WTC11 (cell line): Measurements from ENCODE around the gene GRIP2. TPM values are rescaled to one million over a fixed set of nuclear protein-coding genes. Genes with fewer than 3 reads are reported as not detected.

Experiments
- ATAC-seq: fragments of 200-7000 bp; cut with Tn5 transposase; 2 replicates; pipeline ENCODE4 v1.10.0; 2021; ENCODE audit warnings: mild to moderate bottlenecking, moderate library complexity
- CTCF ChIA-PET: fragments of 300-600 bp; sonication (Branson Sonifier 250); formaldehyde crosslinking; loops from one replicate; lab custom pipeline; 2021; ENCODE audit warnings: antibody characterized with exemption; lab: Charles Lee
- POLR2A ChIA-PET: fragments of 350-600 bp; sonication (Branson Sonifier 250); formaldehyde crosslinking; loops from one replicate; lab custom pipeline; 2021; ENCODE audit warnings: antibody characterized with exemption; lab: Charles Lee
- DNase-seq: peaks from one replicate; pipeline ENCODE4 v3.0.0; 2021; ENCODE audit warnings: low spot score
- H3K27ac Mint-ChIP-seq: 2 replicates; pipeline ENCODE4 v1.8.0; 2021; ENCODE audit warnings: mixed read lengths
- H3K27me3 Mint-ChIP-seq: 2 replicates; pipeline ENCODE4 v1.8.0; 2021; ENCODE audit warnings: low read depth, mild to moderate bottlenecking, moderate library complexity, mixed read lengths
- H3K36me3 Mint-ChIP-seq: 2 replicates; pipeline ENCODE4 v1.8.0; 2021; ENCODE audit warnings: mixed read lengths
- H3K4me1 Mint-ChIP-seq: 2 replicates; pipeline ENCODE4 v1.8.0; 2022; ENCODE audit warnings: mixed read lengths
- H3K4me3 Mint-ChIP-seq: 2 replicates; pipeline ENCODE4 v1.8.0; 2021; ENCODE audit warnings: mild to moderate bottlenecking, moderate library complexity, mixed read lengths
- H3K9me3 Mint-ChIP-seq: 2 replicates; pipeline ENCODE4 v1.8.0; 2021; ENCODE audit warnings: mixed read lengths
- CREB1 ChIP-seq: sonication (generic); formaldehyde crosslinking; IDR thresholded peaks from 2 replicates; pipeline ENCODE4 v1.8.0; 2023; ENCODE audit warnings: mild to moderate bottlenecking, missing genetic modification reagents
- MYBL2 ChIP-seq: sonication (generic); formaldehyde crosslinking; IDR thresholded peaks from 2 replicates; pipeline ENCODE4 v1.8.1; 2023; ENCODE audit warnings: mild to moderate bottlenecking, moderate library complexity, missing genetic modification reagents
- NFE2L1 ChIP-seq: sonication (generic); formaldehyde crosslinking; IDR thresholded peaks from 2 replicates; pipeline ENCODE4 v1.8.1; 2023; ENCODE audit warnings: missing genetic modification reagents
- SMAD4 ChIP-seq: sonication (generic); formaldehyde crosslinking; IDR thresholded peaks from 2 replicates; pipeline ENCODE4 v1.8.0; 2022; ENCODE audit warnings: mild to moderate bottlenecking, missing genetic modification reagents
- ZBTB21 ChIP-seq: sonication (generic); formaldehyde crosslinking; IDR thresholded peaks from 2 replicates; pipeline ENCODE4 v1.8.1; 2023; ENCODE audit warnings: mild to moderate bottlenecking, missing genetic modification reagents, borderline replicate concordance
- ZNF396 ChIP-seq: fragments of 250-450 bp; sonication (Bioruptor Pico); IDR thresholded peaks from 2 replicates; pipeline ENCODE4 v1.8.0; 2021; ENCODE audit warnings: mild to moderate bottlenecking, moderate library complexity, borderline replicate concordance
- ZNF671 ChIP-seq: fragments of 250-450 bp; sonication (Bioruptor Pico); IDR thresholded peaks from 2 replicates; pipeline ENCODE4 v1.8.0; 2021; ENCODE audit warnings: mild to moderate bottlenecking
- total RNA-seq: library from RNA; stranded (reverse); gene quantifications from 3 replicates; pipeline ENCODE4 v1.2.3, GENCODE V29; 2021
- TF ChIP-seq, protein P1 (sequence below): sonication (generic); formaldehyde crosslinking; IDR thresholded peaks from 2 replicates; pipeline ENCODE4 v1.8.1; 2022; ENCODE audit warnings: low read depth, missing genetic modification reagents, borderline replicate concordance
- TF ChIP-seq, protein P2 (sequence below): sonication (generic); formaldehyde crosslinking; IDR thresholded peaks from 2 replicates; pipeline ENCODE4 v1.8.1; 2023; ENCODE audit warnings: mild to moderate bottlenecking, missing genetic modification reagents, moderate library complexity
- TF ChIP-seq, protein P3 (sequence below): fragments of 250-450 bp; sonication (Bioruptor Pico); IDR thresholded peaks from 2 replicates; pipeline ENCODE4 v1.9.0; 2021; ENCODE audit warnings: mild to moderate bottlenecking
- TF ChIP-seq, protein P4 (sequence below): sonication (generic); formaldehyde crosslinking; IDR thresholded peaks from 2 replicates; pipeline ENCODE4 v1.8.1; 2023; ENCODE audit warnings: mild to moderate bottlenecking, missing genetic modification reagents
- TF ChIP-seq, protein P5 (sequence below): sonication (generic); formaldehyde crosslinking; IDR thresholded peaks from 2 replicates; pipeline ENCODE4 v1.8.1; 2023; ENCODE audit warnings: mild to moderate bottlenecking, missing genetic modification reagents, borderline replicate concordance

Gene GRIP2
- total RNA-seq, 1 experiment from 2014 or later: 12.0 TPM

DNA sequence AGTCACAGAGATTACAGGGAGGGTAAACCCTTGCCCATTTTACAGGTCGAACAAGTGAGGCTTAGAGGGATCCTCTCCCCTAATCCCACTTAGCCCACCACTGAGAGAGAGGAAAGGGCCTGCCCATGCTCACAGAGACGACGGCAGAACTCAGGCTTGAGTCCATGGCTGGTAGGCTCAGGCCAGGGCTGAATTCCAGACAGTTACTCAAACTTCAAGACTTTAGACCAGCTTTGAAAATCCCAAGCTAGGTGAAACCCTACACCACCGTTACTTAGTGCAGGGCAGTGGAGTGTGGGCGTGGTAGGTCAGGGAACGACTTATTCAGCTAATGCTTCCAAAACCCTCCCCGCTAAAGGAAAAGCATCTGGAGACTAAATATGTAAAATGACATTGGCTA is 16.4 kb downstream of the GRIP2 start:
- no peak for TF ChIP-seq ZNF671 (CRISPR knock-in tag)
- TF ChIP-seq, protein P1, sequence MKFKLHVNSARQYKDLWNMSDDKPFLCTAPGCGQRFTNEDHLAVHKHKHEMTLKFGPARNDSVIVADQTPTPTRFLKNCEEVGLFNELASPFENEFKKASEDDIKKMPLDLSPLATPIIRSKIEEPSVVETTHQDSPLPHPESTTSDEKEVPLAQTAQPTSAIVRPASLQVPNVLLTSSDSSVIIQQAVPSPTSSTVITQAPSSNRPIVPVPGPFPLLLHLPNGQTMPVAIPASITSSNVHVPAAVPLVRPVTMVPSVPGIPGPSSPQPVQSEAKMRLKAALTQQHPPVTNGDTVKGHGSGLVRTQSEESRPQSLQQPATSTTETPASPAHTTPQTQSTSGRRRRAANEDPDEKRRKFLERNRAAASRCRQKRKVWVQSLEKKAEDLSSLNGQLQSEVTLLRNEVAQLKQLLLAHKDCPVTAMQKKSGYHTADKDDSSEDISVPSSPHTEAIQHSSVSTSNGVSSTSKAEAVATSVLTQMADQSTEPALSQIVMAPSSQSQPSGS (CRISPR knock-in tag): no peak
- no peak for TF ChIP-seq NFE2L1
- TF ChIP-seq, protein P2, sequence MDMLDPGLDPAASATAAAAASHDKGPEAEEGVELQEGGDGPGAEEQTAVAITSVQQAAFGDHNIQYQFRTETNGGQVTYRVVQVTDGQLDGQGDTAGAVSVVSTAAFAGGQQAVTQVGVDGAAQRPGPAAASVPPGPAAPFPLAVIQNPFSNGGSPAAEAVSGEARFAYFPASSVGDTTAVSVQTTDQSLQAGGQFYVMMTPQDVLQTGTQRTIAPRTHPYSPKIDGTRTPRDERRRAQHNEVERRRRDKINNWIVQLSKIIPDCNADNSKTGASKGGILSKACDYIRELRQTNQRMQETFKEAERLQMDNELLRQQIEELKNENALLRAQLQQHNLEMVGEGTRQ: no peak
- ATAC-seq (no peak), DNase-seq (no peak)
- H3K27ac Mint-ChIP-seq: no peak overlapping the region
- no peak overlapping the region for H3K4me3 Mint-ChIP-seq
- peaks cover 22% of the 10 kb centered on the region for H3K4me1 Mint-ChIP-seq
- CTCF ChIA-PET: interaction anchor here (1.3 to 2.5 kb wide), 4 partner anchors 9 to 15 kb away, joined by 4 to 6 read pairs (median 5); no protein-coding TSS in a partner anchor
- no peaks in the 10 kb centered on the region for H3K9me3 Mint-ChIP-seq
- no peaks in the 10 kb centered on the region; the same call in 1 of the 2 replicates for H3K27me3 Mint-ChIP-seq
- POLR2A ChIA-PET: no interaction called here
- H3K36me3 Mint-ChIP-seq: no peaks in the 10 kb centered on the region

DNA sequence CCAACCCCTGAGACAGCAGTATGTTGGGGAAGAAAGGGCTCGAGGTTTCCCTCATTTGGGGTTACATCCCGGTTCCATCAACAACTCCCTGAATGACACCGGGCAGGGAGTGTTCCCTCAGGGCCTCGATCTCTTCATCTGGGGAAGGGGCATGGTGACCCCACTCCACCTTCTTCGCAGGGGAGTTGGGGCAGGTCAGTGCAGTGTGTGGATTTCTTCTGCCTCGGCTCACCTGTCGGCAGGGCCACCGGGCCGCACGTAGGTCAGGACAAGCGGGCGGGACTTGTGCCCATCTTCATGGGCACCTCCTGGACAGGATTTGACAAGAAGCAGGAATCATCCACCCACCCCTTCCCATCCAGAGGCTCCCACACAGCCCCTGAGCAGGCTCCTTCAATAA is 17.4 kb downstream of the GRIP2 start:
- no peak for ATAC-seq
- Mint-ChIP-seq H3K4me3 (no peak overlapping the region), H3K27ac (no peak overlapping the region), H3K36me3 (no peaks in the 10 kb centered on the region), H3K27me3 (no peaks in the 10 kb centered on the region; the same call in 1 of the 2 replicates), H3K9me3 (no peaks in the 10 kb centered on the region), H3K4me1 (peaks cover 20% of the 10 kb centered on the region)
- no peak for DNase-seq
- TF ChIP-seq MYBL2 (CRISPR knock-in tag): no peak
- TF ChIP-seq, protein P3, sequence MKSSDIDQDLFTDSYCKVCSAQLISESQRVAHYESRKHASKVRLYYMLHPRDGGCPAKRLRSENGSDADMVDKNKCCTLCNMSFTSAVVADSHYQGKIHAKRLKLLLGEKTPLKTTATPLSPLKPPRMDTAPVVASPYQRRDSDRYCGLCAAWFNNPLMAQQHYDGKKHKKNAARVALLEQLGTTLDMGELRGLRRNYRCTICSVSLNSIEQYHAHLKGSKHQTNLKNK (CRISPR knock-in tag): no peak
- ChIA-PET POLR2A (no interaction called here), CTCF (interaction anchor here (1.4 to 2.5 kb wide), 3 partner anchors 10 to 14 kb away, joined by 5 to 6 read pairs (median 5); no protein-coding TSS in a partner anchor)

DNA sequence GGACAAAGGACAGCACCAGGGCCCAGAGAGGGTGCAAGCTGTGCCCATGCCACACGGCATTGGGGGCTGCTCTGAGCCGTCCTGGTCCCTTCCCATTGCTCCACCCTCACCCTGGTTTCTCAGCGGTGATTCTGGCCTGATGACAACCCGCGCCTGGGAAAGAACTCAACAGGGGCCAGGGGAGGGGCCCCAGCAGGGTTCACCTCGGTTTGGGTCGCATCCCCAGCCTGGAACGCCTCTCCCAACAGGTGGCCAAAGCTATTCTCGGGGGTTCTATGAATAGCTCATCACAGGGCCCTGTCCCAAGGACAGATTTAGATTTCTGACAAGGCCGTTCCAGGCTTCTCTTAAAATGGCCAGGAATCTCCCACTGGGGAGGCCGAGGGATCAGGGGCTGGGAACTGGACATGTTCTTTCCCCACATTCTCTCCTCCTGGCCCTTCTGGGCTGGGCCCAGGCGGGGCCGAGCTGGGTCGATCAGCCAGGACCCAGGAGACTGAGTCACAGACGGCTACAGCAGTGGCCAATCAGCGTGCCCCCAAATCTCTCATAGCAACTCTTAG is 17.9 kb downstream of the GRIP2 start:
- no peak for ATAC-seq
- Mint-ChIP-seq H3K4me3 (no peak overlapping the region), H3K27ac (no peak overlapping the region), H3K9me3 (no peaks in the 10 kb centered on the region), H3K4me1 (peaks cover 20% of the 10 kb centered on the region), H3K36me3 (no peaks in the 10 kb centered on the region), H3K27me3 (no peaks in the 10 kb centered on the region; the same call in 1 of the 2 replicates)
- POLR2A ChIA-PET: no interaction called here
- CTCF ChIA-PET: interaction anchor here (1.1 to 2.5 kb wide), 3 partner anchors 9 to 13 kb away, joined by 3 to 6 read pairs (median 5); no protein-coding TSS in a partner anchor
- TF ChIP-seq ZBTB21 (CRISPR knock-in tag) (no peak), SMAD4 (no peak), NFE2L1 (no peak), ZNF396 (no peak), CREB1 (CRISPR knock-in tag) (no peak)
- TF ChIP-seq, protein P1 (CRISPR knock-in tag): no peak
- TF ChIP-seq, protein P4, sequence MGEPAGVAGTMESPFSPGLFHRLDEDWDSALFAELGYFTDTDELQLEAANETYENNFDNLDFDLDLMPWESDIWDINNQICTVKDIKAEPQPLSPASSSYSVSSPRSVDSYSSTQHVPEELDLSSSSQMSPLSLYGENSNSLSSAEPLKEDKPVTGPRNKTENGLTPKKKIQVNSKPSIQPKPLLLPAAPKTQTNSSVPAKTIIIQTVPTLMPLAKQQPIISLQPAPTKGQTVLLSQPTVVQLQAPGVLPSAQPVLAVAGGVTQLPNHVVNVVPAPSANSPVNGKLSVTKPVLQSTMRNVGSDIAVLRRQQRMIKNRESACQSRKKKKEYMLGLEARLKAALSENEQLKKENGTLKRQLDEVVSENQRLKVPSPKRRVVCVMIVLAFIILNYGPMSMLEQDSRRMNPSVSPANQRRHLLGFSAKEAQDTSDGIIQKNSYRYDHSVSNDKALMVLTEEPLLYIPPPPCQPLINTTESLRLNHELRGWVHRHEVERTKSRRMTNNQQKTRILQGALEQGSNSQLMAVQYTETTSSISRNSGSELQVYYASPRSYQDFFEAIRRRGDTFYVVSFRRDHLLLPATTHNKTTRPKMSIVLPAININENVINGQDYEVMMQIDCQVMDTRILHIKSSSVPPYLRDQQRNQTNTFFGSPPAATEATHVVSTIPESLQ (CRISPR knock-in tag): no peak
- TF ChIP-seq, protein P5, sequence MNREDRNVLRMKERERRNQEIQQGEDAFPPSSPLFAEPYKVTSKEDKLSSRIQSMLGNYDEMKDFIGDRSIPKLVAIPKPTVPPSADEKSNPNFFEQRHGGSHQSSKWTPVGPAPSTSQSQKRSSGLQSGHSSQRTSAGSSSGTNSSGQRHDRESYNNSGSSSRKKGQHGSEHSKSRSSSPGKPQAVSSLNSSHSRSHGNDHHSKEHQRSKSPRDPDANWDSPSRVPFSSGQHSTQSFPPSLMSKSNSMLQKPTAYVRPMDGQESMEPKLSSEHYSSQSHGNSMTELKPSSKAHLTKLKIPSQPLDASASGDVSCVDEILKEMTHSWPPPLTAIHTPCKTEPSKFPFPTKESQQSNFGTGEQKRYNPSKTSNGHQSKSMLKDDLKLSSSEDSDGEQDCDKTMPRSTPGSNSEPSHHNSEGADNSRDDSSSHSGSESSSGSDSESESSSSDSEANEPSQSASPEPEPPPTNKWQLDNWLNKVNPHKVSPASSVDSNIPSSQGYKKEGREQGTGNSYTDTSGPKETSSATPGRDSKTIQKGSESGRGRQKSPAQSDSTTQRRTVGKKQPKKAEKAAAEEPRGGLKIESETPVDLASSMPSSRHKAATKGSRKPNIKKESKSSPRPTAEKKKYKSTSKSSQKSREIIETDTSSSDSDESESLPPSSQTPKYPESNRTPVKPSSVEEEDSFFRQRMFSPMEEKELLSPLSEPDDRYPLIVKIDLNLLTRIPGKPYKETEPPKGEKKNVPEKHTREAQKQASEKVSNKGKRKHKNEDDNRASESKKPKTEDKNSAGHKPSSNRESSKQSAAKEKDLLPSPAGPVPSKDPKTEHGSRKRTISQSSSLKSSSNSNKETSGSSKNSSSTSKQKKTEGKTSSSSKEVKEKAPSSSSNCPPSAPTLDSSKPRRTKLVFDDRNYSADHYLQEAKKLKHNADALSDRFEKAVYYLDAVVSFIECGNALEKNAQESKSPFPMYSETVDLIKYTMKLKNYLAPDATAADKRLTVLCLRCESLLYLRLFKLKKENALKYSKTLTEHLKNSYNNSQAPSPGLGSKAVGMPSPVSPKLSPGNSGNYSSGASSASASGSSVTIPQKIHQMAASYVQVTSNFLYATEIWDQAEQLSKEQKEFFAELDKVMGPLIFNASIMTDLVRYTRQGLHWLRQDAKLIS (CRISPR knock-in tag): no peak
- DNase-seq: no peak
